GM19023 (cell line): ENCODE data around the gene NBPF1.
"Not testable (repeated sequence)": the region's sequence is repeated elsewhere in the genome, so short reads cannot be mapped to it uniquely, and the experiment has no call there.

ENCODE experiments used
- ATAC-seq: cut with Tn5 transposase; IDR thresholded peaks from one replicate; pipeline ENCODE4 v1.9.1; 2021; ENCODE audit warnings: mild to moderate bottlenecking, moderate library complexity; ENCODE audit not compliant: unreplicated experiment

NBPF1 gene

DNA sequence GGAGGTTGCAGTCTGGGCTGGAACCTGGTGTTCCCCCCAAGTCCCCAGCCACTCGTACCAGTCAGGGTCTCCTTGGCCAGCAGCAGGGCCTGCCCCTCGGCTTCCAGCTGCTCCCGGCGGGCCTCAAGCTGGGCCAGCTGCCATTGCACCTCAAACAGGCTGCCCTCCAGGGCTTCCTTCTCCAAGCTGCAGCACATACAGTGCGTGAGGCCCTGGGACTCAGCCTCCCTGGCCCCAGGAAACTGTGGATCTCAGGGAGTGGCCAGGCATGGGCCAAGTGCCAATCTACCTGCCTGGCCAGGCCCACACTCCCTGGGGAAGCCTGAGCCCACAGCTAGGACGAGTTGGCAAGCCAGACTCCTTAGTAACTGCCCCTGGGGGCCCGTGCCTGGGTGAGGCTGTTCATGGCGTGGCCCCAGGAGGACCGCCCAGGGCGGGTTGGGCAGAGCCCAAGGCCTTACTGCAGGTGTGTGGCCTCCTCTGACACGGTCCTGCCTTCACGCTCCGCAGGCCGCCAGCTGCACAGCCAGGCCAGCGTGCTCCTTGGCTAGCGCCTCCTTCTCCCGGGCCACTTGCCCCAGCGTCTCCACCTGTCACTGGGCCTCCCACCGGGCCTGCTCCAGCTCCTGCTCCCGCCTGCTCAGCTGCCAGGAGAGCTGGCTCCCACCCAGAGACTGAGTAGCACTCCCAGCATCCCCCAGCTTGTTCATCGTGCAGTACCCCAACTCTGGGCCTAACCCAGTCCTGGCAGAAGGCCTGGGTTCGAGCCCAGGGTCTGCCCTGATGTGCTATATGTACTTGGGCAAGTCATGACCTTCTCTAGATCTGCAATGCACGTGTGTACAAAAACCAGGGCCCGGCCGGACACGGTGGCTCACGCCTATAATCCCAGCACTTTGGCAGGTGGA is 10.7 kb upstream of the NBPF1 start:
- not testable (repeated sequence) for ATAC-seq

DNA sequence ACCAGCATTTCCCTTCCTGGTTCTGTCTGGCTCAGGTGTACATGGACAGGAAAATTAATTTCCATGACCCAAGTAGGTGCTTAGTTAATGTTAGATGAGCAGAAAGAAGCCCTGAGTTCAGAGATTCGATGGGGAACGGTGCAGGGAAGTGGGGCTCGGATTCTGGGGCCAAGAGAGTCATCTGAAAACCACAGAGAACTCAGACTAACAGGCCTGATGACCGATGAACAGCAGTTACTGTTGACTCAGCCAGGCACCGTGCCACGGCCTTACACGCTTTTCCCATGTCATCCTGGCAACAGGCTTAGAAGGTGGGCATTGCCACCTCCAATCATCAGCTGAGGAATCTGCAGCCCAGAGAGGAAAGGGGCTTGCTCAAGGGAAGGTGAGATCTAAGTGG is 10.0 kb upstream of the NBPF1 start:
- not testable (repeated sequence) for ATAC-seq

DNA sequence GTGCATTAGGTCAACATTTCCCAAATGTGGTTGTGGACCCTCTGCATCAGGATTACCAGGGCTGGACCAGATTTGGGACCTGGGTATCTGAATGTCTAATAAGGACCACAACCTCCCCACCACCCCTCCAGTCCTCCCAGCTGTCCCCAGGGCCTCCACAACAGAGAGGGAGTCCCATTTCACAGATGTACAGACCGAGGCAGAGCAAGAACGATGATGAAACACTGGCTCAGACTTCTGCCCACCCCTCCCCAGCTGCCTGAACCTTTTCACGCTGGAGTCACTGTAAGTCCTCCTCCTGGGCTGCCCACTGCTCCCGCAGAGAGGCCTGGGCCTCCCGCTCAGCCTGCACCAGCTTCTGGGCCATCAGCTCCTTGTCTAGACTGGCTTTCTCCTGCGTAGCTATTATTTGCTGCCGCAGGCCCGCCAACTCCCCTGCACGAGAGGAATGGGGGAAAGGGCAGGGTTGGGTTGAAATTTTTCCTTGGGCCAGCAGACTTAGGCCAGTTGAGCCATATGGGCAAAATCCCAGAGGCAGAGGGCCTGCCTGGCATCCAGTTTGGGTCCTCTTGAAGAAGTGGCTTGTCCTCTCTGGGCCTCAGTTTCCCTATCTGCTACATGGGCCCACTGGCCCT is 8.4 kb upstream of the NBPF1 start:
- not testable (repeated sequence) for ATAC-seq

DNA sequence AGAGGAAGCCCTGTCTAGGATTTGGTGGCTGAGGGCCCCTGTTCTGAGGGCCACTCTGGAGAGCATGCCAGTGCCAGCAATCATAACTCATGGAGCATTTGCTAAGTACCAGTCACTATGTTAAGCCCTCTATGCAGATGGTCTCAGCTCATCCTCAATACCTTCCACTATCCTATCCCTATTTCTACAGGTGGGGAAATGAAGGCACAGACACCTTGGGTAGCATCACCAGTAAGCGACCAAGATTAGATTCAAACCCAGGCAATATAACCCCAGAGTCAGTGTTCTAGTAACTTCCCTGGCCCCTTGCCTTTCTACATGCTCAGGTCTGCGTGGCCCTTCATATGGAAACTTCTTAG is 7.9 kb upstream of the NBPF1 start:
- ATAC-seq = no peak

DNA sequence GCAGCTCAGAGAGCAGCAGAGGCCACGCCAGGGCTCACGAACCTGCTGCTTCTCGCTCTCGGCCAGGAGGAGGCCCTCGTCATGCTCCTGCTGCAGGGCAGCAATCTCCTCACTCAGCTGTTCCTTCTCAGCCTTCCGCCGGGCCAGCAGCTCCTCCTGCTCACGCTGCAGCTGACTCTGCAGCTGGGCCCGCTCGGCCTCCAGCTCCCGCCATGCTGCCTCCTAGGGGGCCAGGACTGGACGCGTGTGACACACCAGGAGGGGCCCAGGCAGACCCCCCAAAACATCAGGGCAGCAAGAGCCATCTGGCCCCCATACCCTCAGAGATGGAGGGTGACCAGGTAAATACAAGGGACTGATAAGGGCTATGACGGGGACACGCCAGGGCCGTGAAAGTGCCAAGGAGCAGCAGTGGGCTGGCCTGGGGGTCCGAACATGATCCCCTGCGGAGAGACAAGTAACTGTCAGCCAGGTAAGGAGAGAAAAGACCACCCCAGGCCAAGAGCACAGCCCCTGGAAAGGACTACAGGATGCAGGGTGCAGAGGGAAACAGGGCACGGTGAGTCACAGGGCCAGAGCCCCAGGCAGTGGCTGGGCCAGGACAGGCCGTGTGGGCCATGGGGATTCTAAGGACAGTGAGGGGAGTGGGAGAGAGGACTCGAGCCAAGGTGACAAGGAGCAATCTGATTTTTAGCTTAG is 6.6 kb upstream of the NBPF1 start:
- ATAC-seq = not testable (repeated sequence)

DNA sequence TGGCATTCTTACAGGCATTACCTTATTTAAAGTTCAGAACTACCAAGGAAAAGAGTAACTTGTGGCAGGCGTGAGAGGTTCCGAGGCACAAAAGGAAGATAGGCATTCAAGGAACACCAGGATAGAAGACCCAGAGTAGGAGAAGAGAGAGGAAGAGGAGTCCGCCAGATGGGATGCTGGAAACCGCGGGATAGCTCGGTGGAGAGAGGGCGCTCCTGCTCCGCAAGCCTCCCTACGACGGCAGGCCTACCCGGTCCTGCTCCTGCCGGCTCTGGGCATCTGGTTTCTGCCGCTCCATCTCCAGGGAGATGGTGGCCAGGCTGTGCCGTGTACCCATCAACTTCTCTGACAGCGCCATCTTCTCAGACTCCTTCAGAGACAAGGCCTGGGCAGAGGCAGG is 5.4 kb upstream of the NBPF1 start:
- ATAC-seq = no peak

DNA sequence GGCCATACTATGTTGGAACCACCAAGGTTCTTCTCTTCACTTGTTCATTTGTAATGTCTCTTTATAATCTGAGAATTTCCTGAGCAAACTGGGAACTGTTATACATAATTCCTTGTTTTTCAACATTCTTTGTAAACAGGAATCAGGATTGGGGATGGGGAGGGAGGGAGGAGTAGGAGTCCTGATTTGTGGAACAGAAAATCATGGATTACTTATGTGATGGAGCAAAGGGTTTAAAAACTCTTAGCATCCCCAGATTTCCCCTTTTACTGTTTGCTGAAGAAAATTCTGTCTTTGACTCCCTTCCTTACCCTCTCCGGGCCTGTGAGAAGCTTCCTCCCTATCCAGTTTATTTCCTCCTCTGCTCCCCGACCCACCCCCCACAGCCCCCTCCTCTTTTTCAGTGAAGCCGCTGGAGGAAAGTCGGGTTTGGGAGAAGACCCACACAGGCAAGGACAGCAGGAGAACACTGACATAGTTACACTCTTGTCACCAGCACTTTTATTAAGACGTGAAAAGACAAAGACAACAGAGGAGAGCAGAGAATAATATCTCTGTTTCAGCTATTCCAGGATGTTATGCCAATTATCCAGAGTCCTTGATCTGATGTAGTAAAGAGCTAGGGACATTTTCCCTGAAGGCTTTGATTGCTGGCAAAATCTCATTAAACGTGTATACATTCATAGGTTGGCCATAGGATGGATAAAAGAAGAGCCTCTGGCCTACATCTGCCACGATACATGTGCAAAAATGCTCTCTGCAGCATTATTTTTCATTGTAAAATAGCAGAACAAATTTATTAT is 4.6 kb upstream of the NBPF1 start:
- no peak for ATAC-seq

DNA sequence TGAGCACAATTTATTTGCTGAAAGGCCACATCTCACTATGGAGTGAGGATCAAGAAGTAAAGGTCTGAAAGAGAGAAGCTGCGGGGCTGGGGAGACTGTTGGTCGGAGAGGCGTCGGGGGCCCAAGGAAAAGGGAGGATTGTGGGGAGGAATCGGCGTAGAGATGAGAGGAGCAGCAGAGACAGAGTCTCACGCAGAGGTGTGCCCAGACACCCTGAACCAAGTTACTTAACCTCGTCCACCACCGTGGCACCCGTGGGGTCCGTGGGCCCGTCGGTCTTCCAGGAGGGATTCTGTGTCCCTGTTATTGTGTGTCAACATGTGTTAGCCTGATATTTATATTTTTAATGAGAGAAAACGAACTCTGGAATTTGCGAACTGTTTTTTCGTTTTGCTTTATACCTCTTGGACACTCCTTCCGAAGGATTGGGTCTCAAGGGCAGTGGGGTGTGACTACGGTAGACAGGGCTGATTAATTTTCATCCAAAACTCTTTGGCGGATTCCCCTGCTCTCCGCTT is 3.8 kb upstream of the NBPF1 start:
- no peak for ATAC-seq

DNA sequence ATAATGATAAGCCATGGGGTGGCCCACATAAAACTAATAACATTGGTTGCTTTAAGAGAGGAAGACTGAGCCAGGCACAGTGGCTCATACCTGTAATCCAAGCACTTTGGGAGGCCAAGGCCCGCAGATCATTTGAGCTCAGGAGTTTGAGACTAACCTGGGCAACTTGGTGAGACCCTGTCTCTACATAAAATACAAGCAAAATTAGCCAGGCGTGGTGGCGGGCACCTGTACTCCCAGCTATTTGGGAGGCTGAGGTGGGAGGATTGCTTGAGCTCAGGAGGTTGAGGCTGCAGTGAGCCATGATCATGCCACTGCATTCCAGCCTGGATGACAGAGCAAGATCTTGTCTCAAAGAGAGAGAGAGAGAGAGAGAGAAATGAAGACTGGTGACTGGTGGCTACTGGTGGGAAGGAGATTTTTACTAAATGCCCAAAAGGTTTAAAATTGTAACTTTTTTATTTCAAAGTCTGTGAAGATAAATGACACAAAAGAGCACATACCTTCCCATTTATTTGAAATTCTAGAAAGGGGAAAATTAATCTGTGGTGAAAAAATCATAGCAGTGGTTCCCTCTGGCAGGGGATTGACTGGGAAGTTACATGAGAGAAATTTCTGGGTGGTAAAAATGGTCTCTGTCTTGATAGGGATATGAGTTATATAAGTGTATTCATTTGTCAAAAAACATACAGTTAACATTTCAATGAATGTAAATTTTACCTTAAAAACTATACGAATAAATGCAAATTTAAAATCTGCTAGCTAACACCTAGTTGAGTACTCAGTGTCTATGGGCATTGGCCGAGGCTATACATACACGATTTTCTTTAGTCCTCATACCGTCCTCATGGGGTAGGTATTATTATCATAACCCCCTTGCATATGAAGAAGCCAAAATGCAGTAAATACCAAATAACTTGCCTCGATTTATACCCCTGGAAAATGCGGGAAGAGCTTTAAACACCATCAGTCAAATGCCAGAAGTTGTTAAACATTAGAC is 2.2 kb upstream of the NBPF1 start:
- ATAC-seq = no peak

DNA sequence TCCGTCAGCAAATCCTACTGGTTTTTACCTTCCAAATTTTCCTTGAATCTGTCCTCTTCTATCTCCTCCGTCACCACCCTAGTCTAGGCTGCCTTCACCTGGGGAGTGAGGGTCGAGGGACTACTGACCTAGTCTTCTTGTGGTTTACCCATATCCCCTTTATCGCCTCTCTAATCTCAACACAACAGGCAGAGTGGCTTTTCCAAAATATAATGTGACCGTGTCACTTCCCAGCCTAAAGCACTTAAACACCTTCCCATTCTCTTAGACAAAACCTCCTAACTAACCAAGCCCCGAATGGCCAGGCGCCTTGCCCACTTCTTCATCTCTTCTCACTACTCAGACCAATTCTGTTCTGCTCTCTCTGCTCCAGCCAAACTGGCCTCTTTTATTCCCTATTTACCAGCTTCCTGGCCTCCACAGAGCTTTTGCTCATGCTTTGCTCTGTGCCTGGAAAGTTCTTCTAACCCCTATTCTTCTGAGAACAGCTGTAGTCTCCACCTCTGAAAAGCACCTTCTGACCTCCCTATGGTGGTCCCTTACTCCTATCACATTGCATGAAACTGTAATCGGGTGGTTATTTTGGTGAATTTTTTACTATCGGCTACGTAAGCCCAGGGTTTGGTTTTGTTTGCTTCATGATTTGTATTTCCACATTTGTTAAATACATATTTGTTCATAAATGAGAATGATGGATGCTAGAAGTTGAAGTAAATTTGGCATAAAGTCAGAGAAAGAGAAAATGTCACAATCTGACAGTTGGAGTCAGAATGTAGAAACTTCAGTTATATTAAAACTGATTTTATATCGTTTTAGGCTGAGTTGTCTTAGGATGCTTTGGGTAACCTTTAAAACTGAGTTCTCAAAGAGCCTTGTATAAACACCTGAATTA is 1.2 kb upstream of the NBPF1 start:
- no peak for ATAC-seq

DNA sequence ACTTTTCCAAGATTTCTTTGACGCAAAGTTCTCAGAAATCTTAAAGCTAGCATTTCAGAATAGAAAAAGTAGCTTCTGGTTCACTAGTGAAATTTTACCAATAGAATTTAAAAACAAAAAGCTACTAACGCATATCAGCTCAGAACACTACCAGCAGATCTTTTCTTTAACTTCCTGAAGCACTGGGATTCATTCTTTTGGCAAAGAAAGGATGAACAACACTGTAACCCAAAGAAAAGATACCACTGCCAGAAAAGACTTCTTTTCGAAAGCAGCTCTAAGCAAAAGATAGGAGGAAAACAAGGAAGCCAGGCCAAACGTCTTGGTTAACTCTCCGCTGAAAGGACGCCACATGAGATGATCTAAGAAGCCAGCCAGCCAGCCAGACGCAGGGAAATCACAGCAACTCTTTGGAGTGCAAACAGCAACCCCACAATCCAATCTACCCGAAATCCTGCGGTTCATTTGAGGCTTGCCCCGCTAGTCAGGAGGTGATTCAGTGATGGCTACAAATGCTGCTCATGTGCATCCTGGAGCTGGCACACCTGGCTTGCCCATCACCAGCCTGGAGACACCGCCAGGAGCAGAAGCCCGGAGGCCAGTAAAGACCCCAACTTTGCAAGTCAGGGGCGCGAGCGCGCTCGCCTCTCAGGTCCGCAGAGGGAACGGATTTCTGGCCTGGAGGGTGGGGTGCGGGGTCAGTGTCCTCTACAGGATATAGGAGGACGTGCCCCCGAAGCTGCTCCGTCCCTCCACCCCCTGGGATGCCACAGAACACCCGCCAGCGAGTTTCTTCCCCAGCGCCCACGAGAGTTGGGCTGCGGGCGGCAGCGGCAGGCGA is 812 bp downstream of the NBPF1 start:
- peak; percentile 16 for ATAC-seq

DNA sequence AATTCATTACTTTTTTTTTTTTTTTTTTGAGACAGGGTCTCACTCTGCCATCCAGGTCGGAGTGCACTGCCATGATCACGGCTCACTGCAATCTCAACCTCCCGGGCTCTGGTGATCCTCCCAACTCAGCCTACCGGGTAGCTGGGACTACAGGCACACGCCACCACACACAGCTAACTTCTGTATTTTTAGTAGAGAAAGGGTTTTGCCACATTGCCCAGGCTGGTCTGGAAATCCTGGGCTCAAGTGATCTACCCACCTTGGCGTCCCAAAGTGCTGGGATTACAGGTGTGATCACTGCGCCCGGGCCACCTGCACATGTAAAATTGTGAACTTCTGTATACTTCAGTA is 1.4 kb downstream of the NBPF1 start:
- ATAC-seq = not testable (repeated sequence)

DNA sequence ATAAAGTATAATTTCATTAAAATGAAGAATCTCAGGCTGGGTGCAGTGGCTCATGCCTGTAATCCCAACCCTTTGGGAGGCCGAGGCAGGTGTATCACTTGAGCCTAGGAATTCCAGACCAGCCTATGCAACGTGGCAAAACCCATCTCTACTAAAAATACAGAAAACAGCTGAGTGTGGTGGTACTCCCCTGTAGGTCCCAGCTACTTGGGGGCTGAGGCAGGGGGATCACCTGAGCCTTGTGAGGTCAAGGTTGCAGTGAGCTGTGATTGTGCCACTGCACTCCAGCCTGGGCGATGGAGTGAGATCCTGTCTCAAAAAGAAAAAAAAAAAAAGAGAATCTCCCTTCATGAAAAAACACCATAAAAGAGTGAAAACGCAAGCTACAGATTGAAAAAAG is 2.2 kb downstream of the NBPF1 start:
- not testable (repeated sequence) for ATAC-seq

DNA sequence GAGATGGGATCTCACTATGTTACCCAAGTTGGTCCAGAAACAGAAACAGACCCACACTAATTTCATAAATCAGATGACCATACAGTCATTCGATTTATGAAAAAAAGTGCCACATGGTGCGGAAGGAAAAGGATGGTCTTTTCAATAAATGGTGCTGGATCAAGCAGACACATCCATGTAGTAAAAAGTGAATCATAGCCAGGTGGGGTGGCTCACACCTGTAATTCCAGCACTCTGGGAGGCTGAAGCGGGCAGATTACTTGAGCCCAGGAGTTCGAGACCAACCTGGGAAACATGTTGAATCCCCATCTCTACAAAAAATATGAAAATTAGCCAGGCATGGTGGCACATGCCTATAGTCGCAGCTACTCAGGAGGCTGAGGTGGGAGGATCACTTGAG is 2.8 kb downstream of the NBPF1 start:
- ATAC-seq = not testable (repeated sequence)

DNA sequence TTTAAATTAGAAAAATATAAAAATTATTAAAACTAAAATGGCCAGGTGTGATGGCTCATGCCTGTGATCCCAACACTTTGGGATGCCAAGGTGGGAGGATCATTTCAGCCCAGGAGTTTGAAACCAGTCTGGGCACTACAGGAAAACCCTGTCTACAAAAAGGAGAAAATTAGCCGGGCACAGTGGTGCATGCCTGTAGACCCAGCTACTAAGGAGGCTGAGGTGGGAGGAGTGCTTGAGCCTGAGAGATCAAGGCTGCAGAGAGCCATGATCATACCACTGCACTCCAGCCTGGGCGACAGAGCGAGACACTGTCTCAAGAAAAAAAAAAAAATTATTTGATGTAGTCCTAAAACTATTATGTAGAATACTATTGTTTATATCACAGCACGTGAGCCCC is 3.6 kb downstream of the NBPF1 start:
- not testable (repeated sequence) for ATAC-seq

DNA sequence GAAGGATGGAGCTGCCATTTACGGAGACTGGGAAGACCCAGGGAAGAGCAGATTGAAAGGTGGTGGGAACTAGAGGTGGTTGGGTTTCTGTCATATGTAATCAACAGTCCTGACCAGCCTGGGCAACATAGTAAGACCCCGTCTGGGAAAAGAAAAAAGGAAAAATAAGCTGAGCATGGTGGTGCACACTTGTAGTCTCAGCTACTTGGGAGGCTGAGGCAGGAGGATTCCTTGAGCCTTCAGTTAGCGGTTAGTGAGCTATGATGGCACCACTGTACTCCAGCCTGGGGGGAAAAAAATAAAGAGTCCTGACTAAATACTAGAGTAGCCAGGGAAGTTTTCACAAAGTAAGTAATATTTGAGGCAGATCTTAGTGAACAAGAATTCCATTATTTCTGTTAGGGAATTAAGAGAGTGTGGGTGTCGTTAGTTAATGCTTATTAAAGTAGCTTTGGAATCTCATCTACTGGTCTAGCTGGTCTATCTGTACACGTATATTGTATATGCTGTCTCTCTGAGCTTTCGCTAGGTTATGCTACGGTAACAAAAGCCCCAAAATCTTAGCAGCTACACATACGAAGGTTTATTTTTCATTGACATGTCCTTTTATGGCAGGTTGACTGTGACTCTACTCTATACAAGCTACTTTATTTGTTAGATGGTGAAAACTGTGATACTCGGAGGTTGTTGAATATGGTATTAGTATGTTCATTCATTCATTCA is 4.4 kb downstream of the NBPF1 start:
- no peak for ATAC-seq
